ENCODE measurements around the gene CNTLN.
"Not testable (repeated sequence)": the region's sequence is repeated elsewhere in the genome, so short reads cannot be mapped to it uniquely, and the experiment has no call there.

Gene CNTLN

GRCh38 chr9:17402309-17402708 lies 267.5 kb downstream of the CNTLN start:
- peak; percentile 41 for DNase-seq (ENCODE audit: low spot score)

DNA sequence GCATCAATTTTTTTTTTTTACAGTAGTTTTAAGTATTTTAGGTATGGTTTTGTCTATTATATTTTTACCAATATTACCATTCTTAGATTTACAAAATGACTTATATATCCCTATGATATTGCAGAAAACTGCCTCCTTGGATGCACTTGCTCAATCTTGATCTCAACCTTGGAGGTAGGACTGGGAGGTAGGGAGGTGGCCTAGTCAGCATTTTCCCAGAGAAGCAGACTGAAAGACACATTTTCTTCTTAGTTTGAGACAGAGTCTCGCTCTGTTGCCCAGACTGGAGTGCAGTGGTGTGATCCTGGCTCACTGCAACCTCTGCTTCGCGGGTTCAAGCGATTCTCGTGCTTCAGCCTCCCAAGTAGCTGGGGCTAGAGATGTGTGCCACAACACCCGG lies 268.7 kb downstream of the CNTLN start:
- no peak for DNase-seq (ENCODE audit: low spot score)

DNA sequence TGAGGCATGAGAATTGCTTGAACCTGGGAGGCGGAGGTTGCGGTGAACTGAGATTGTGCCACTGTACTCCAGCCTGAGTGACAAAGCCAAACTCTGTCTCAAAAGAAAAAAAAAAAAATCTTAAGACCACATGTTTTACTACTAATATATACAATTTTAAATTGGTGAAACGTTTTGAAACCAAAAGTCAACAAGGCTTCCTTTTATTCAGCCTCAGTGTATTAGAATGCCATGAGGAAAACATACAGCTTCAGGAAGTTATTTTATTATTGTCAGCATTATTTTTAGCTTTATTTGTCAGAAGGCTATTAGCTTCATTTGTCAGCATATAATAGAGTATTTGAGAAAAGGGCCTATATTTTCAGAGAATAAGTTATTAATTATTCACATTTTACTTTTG lies 280.1 kb downstream of the CNTLN start:
- no peak for DNase-seq (ENCODE audit: low spot score)

DNA sequence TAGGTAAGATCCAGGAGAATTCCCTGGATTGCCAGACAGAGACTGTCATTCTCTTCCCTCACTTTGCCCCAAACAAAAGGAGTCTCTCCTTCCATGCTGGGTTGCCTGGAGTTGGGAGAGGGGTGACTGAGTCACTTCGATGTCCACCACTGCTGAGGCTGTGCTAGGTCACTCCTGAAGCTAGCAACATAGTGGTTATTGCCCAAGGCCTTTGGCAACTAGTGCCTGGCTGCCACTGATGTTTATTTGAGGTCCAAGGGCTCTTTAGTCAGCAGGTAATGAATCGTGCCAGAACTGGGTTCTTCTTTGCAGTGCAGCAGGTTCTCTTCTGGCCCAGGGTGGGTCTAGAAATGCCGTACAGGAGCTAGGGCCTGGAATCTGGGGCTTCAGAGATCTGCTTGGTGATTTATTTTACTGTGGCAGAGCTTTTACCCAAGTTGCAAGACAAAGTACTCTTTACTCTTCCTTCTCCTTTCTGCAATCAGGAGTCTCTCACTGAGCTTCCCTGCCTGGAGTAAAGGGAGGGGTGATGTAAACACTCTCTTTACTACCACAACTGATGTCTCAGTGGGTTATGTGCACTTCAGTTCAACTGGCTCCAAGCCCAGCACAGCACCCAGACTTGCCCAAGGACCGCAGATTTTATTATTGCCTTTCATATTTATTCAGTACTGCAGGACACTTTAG lies 288.3 kb downstream of the CNTLN start:
- DNase-seq (ENCODE audit: low spot score) = no peak

DNA sequence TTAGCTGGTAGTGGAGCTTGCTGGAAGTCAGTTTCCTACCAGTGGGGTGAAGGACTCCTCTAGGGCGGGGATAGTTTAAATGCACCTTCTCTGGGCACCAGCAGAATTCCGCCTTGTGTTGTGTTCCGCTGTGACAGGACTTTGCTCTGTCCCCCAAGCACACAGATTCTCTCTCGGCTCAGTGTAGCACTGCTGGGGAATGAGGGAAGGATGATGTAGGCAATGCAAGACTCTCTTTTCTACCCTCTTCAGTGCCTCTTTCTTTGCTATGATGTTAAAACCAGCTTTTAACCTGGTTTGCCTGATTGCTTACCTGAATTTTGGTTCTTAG lies 288.8 kb downstream of the CNTLN start:
- no peak for DNase-seq (ENCODE audit: low spot score)

DNA sequence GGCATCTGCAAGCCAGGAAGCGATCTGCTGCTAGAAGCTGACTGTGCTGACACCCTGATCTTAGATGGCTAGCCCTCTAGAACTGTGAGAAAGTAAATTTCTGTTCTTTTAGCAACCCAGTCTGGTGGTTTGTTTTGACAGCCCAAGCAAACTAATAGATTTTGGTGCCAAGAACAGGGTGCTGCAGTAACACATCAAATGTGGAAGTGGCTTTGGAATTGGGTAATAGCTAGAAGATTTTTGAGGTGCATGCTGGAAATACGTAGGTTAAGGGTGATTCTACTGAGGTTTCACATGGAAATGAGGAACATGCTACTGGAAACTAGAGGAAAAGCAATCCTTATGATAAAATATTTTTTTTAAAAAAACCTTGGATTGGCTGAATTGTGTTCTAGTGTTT lies 290.5 kb downstream of the CNTLN start:
- DNase-seq (ENCODE audit: low spot score) = no peak

DNA sequence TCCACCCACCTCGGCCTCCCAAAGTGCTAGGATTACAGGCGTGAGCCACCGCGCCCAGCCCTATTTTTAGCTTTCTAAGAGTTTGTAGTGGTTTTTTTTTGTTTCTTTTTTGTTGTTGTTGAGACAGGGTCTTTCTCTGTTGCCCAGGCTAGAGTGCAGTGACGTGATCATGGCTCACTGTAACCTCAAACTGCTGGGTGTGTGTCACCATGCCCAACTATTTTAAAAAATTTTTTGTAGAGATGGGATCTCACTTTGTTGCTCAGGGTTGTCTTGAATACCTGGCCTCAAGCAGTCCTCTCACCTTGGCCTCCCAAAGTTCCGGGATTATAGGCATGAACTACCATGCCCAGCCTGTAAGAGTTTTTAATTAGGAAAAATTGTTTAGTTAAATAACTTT lies 298.7 kb downstream of the CNTLN start:
- no peak for DNase-seq (ENCODE audit: low spot score)

DNA sequence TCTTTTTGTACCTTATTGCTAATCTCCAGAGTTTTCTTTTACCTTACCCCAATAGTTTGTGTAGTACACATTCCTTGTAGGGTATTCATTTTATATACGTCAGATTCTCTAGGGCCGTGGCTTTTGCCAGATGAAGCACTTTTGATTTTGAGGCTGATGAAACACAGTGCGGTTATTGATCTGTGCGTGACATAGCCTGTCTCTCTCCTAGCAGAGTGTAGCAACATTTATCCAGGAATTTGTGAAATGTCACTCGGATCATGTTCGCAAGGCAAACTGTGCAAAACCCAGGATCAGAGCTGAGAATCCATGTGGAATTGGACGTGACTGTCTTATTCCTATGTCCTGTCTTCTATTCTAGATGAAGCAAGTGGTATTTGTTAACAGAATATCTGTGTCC lies 302.0 kb downstream of the CNTLN start:
- DNase-seq (ENCODE audit: low spot score) = no peak

DNA sequence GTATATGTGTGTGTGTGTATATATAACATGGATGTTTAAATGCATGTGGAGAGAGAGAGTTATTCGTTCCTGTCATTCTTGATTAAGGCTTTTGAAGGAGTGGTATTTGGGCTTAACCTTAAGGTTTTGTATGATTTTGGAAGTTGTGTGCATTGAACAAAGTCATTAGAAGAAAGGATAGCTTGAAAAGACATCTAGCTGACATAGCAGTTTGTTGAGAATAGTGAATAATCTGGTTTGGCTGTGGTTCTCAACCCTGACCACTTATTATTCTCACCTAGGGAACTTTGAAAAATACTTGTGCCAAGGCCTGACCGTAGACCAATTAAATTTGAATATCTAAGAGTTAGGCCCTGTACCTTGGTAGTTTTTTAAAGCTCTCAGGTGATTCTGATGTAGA lies 303.0 kb downstream of the CNTLN start:
- DNase-seq (ENCODE audit: low spot score) = no peak

GRCh38 chr9:17445126-17445525 lies 310.3 kb downstream of the CNTLN start:
- DNase-seq (ENCODE audit: low spot score) = not testable (repeated sequence)

DNA sequence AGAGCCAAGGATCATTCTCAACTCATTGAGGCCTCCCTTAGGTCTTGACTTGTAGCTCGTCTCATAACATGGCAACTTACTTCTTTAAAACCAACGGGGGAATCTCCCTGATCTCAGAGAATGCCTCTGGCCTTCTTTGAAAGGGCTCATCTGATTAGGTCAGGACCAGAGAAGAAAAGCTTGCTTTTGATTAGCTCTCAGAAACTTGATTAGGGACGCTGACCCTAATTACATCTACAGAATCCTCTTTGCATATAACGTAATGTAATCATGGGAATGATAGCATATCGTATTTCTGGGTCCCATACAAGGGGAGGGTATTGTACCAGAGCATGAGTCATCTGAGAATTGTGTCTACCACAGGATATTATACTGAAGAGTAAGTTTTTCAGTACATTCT lies 318.9 kb downstream of the CNTLN start:
- DNase-seq (ENCODE audit: low spot score) = no peak

DNA sequence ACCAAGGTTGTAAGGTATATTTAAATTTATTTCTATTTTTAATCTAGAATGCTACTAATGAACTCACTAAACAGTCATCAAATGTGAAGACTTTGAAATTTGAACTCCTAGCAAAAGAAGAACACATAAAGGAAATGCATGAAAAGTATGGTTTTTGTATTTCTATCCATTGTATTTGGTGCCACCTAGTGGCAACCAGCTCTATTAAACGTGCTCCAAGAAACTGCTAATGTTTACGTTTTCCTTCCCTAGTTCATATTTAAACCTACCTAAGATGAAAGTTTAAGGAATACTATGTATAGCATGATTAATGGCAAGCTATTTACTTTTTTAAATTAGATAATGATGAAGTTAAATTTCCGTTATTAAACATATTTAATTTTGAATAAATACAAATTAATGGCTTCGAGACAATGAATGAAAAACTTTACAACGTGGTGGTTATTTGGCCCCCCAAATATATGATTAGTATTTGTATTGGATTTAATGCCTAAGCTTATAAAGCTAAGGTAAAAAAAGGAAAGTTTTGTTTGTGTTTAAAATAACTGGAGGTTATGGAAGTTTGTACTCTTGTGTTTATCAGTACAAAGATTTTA lies 328.1 kb downstream of the CNTLN start:
- peak; percentile 28 for DNase-seq (ENCODE audit: low spot score)

DNA sequence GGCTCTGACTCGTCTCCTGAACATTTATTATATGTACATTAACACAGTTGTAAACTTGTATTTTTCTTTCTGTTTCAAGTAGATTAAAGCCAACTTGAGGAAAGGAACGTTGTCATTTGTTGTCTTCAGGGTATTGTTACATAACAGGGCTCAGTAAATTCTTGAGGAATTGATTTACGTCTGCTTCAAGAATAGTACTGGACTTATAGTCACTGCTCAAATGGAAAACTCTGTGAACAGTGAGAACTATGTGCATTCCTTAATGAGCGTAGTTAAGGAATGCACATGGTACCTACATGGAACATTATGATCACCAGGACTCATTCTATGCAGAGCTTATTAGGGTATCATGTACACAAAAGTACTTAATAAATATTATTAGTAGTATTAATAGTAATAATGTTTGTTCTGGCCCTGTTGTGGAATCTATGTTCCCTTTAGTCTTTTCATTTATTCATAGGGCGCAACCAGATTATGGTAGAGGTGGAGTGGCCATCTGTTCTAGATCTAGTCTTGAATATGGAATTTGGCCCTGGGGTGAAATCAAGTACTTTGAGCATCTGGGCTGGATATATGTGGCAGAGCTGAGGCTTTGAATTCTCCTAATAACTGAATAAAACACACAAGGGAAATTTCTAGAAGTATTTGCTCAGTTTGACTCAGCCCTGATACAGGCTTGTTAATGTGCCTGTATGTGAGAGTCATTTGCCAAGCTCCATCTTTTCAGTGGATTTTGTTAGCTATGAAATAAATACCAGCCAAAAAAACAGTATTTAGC lies 335.4 kb downstream of the CNTLN start:
- DNase-seq (ENCODE audit: low spot score) = no peak

DNA sequence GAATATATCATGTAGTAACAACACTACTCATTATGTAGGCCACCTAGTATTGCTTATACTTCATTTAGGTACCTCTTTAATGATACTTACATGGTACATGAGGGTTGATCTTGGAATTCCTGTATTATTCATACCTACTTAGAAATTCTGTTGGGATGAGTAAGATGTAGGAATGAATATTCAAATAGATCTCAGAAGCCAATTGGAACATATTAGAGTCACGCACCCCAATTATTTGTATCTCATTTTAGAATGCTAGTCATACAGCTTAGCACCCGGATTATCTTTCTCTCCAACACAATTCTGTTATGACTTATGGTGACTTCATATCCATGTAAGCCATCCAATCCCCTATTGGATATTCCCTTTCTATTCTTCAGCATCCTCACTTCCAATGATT lies 337.3 kb downstream of the CNTLN start:
- DNase-seq (ENCODE audit: low spot score) = no peak

DNA sequence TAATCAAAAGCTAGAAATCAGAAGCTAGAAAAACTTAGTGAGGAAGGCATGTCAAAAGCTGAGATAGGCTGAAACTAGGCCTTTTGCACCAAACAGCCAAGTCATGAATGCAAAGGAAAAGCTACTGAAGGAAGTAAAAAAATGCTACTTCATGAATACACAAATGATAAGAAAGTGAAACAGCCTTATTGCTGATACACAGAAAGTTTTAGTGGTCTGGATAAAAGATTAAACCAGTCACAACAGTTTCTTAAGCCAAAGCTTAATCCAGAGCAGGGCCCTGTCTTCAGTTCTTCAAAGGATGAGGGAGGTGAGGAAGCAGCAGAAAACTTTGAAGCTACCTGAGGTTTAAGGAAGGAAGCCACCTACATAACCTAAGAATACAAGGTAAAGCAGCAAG lies 341.6 kb downstream of the CNTLN start:
- DNase-seq (ENCODE audit: low spot score) = no peak

DNA sequence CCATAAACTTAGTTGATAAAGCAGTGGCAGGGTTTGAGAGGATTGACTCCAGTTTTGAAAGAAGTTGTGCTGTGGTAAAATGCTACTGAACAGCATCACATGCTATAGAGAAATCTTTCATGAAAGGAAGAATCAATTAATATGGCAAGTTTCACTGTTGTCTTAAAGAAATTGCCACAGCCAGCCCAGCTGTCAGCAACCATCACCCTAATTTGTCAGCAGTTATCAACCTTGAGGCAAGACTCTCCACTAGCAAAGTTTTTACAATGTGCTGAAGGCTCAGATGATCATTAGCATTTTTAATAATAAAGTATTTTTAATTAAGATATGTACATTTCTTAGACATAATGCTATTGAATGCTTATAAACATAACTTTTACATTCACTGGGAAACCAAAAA lies 343.0 kb downstream of the CNTLN start:
- DNase-seq (ENCODE audit: low spot score) = no peak

DNA sequence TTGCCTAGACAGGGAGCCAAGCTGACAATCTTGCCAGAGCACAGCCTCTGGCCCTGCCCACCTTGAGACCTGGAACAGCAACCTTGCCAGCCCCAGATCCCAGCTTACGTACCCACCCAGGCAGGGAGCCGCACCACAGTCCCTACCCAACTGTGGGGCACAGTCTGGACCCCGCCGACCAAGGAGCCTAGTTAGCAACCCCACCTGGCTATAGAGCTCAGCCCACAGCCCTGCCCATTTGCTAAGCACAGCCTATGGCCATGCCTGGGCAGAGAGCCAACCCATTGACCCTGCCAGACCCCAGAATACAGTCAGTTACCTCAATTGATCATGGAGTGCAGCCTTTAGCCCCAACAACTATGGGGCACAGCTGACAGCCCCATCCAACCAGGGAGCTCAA lies 346.1 kb downstream of the CNTLN start:
- DNase-seq (ENCODE audit: low spot score) = peak; percentile 13

DNA sequence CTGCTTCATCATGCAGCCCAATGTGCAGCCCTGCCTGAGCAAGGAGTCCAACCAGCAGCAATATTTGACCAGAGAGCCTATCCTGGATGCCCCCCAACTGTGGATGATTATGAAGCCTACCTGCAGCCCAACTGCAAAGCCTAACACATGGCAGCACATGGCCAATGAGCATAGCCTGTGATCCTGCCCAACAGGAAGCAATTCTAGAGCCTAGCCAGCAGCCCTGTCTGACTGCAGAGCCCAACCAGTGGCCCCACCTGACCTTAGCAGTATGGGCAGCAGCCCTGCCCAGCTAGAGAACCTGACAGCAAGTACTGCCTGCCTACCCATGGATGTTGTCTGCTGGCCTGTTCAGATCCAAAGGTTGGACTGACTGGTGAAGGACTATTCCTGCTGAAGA lies 346.7 kb downstream of the CNTLN start:
- DNase-seq (ENCODE audit: low spot score) = no peak

- no peak for DNase-seq (ENCODE audit: low spot score)
Measured at GRCh38 chr9:17484906-17485305, 350.1 kb downstream of the CNTLN start.

GRCh38 chr9:17486396-17486795 lies 351.6 kb downstream of the CNTLN start:
- no peak for DNase-seq (ENCODE audit: low spot score)

GRCh38 chr9:17487467-17487866 lies 352.6 kb downstream of the CNTLN start:
- no peak for DNase-seq (ENCODE audit: low spot score)

- DNase-seq (ENCODE audit: low spot score) = no peak
Measured at GRCh38 chr9:17488662-17489061, 353.8 kb downstream of the CNTLN start.

DNA sequence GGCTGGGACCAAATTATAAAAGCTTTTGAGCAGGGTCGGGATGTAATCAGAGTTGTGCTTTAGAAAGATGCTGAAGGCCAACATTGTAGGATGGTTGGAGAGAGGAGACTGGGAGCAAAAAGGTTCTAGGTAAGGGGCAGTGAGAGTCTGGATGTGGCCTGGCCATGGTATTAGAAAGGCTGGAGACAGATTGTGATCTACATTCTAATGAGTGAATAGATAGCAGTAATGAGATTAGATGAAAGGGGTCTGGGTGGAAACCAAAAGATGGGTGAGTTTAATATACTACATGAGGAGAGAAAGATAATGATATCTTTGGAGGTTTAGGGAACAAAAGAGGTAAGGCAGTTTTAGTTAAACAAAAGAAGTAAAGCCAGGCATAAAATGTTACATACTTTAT lies 355.3 kb downstream of the CNTLN start:
- DNase-seq (ENCODE audit: low spot score) = no peak

GRCh38 chr9:17491780-17492179 lies 356.9 kb downstream of the CNTLN start:
- no peak for DNase-seq (ENCODE audit: low spot score)
